Superior temporal gyrus (tissue), 1 donor: Measurements from ENCODE around the gene GXYLT1.
A peak's percentile ranks its signal among the peaks of the same experiment; 100 is the strongest.
"Not testable (repeated sequence)": the region's sequence is repeated elsewhere in the genome, so short reads cannot be mapped to it uniquely, and the experiment has no call there.

Source experiments
- DNase-seq: peaks from one replicate; pipeline ENCODE4 v3.0.0-alpha.2; 2016; ENCODE audit errors: extremely low spot score

Gene GXYLT1

GRCh38 chr12:42144158-42144407 is 591 bp downstream of the GXYLT1 start:
- DNase-seq: no peak

DNA sequence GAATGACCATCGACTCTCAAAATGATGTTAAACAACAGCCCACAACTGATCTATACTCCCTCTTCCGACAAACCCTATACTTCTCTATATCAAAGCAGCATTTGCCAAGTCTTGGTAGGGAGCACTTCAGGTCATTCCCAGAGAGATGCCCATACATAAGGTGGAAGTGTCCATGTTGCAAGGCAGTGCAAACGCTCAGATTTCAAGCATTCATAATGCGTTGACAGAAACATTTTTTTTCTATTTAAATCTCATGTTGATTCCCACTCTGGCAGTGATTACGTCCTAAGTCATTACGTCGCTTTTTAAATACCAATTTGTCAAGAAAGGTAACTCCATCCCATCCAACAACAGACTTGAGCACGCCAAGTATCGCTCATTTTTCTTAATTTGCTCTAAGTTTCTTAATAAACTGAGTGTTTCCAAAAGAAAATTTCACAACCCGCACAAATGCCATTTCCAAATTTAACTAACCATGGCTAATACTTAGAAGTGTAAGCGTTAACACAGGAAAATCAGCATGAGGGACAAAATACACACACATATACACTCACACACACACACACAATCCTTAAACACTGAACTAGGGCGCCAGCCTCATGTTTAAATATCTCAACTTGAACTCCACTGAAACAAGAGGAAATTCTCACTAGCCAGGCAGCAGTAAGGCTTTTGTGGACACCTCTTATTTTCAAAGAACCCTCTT is 1.1 kb downstream of the GXYLT1 start:
- DNase-seq: no peak

GRCh38 chr12:42141981-42142606 is 2.6 kb downstream of the GXYLT1 start:
- DNase-seq: no peak

DNA sequence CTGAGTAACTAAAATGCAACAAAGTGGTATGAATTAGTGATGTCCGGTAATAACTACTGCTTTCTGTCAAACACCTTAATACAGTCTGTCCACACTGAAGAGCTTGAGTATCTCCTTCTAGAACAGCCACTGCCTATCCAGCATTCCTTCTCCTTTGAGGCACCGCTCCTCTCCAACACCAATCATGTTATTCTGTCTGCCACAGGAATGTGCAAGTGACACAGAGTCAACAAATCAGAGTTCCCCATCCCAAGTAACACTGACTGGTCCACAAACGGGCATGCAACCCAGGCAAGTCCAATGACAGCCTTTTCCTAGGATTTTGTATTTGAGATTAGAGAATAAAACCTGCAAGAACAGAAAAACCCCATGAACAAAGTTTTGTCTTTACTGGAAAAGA is 3.8 kb downstream of the GXYLT1 start:
- no peak for DNase-seq

DNA sequence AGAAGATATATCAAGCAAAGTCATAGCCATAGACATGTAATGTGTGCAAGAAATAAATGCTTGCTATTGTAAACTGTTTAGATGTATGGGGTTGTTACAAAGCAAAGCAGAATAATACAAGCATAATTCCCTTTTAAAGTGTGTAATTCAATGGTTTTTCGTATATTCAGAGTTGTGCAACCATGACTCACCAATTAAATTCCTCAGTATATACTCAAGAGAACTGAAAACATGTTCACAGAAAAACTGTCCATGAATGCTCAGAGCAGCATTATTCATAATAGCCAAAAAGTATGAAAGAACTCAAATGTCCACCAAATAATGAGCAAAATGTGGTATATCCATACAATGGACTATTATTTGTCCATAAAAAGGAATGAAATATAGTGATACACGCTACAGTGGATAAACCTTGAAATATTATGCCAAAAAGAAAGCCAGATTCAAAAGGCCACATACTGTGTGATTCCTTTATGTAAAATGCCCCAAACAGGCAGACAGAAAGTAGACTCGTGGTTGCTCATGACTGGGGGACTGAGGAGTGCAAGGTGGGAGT is 9.3 kb downstream of the GXYLT1 start:
- no peak for DNase-seq

- DNase-seq: no peak
These were observed 13.8 kb downstream of the GXYLT1 start for GRCh38 chr12:42130672-42131402.

DNA sequence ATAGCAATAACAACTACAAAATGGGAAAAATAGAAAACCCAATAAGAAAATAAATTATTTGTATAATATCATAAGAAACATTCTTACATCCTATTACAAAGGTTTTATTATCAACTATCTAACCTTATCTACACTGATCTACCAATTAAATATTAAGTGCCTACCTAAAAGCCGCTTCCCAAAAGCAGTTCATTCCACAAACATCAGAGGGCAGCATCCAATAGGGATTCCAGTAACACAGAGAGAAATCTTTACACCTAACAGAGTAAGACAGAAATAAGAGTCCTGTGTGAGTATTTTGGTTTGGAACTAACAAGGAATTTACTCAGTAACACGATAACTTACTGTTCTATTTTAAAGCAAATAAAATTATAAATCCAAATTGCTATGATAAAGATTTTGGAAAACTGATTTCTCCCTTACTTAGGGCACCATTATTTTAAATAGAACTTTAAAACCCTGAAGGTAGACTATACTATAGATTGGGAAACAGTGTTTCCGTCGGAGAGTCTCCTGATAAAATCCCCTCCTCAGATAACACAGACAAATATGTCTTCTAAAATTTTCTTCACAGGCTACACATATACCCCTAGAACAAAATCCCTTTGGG is 15.0 kb downstream of the GXYLT1 start:
- DNase-seq: peak; percentile 86

GRCh38 chr12:42128888-42129287 is 15.8 kb downstream of the GXYLT1 start:
- DNase-seq: no peak

GRCh38 chr12:42128327-42128726 is 16.3 kb downstream of the GXYLT1 start:
- no peak for DNase-seq

DNA sequence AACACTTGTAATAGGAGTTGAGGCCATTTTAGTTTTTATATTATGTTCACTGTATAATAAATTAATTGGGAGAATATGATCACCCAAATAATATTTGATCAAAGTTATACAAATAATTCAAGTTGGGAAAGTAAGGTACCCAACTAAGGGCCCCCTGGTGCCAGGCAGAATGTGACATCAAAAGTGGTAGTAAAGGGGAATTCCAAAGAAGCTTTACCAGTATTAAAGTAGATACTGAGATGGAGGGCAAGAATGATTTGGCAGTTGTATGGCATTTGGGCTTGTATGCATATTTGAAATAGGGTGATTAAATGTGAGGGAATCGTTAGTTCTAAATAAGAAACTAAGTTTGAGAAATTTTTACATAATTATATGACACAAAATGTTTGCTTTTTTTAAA is 17.7 kb downstream of the GXYLT1 start:
- DNase-seq: no peak

DNA sequence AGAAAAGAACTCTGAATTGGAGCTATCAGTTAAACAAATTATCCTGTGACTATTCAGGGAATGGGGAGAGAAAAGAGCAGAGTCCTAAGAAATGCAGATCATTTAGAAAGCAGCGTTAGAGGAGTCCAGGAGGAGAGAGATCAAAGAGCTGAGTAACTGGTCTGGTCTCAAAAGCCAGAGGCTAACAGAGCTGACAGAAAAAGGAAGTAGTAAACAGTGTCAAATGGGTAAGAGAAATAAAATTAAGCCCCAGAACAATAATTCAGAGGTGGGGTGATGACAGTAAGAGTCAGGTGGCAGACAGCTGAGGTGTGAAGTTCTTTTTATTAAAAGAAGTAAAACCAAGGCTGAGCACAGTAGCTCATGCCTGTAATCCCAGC is 19.3 kb downstream of the GXYLT1 start:
- no peak for DNase-seq

GRCh38 chr12:42124764-42125387 is 19.8 kb downstream of the GXYLT1 start:
- DNase-seq: no peak

- DNase-seq: no peak
These were observed 25.5 kb downstream of the GXYLT1 start for GRCh38 chr12:42119085-42119633.

GRCh38 chr12:42118136-42118879 is 26.4 kb downstream of the GXYLT1 start:
- DNase-seq: no peak

DNA sequence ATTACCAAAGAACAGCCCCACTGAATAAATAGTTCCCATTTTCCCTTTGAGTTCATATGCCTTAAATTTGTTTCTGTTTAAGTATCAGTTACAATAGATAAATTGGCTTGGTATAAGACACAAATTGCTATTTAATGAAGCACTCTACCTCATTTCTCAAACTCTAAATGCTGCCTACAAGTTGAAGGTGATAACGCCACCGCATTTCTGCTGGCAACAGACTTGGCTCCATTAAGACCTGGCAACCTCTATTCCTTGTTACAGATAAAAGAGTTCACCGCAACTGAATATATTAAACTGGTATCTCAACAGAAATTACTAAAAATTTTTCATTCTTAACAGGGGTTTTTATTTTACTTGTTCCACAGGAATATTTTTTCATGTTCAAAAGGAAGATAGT is 35.6 kb downstream of the GXYLT1 start:
- no peak for DNase-seq

DNA sequence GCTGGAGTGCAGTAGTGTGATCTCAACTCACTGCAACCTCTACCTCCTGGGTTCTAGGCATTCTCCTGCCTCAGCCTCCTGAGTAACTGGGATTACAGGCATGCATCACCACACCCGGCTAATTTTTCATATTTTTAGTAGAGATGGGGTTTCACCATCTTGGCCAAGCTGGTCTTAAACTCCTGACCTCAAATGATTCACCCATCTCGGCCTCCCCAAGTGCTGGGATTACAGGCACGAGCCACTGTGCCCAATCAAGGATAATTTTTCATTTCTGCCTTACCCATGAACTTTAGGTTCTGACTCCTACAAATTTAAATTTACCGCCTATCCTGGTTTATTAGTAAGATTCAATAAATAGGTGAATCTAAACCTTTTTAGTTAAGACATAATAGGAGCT is 37.9 kb downstream of the GXYLT1 start:
- DNase-seq: not testable (repeated sequence)

- DNase-seq: no peak
These were observed 39.9 kb downstream of the GXYLT1 start for GRCh38 chr12:42104784-42105183.

DNA sequence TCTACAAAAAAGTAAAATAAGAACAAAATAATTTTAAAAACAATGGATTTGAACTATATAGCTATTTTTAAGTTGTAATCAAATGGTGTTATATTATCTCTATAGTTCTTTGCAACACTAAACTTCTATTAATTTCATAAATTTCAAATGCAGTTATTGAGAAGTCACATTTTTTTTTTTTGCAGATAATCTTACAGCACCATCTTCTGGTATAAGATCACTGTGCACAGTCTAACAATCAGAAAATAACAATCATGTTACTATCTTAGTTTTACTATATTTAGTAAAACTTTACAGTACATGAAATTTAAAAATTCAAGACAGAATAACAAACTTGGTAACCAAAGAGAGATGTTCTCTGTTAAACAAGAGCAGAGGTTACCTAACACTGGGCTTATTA is 40.6 kb downstream of the GXYLT1 start:
- no peak for DNase-seq

GRCh38 chr12:42103155-42103554 is 41.5 kb downstream of the GXYLT1 start:
- no peak for DNase-seq

GRCh38 chr12:42102720-42103119 is 42.0 kb downstream of the GXYLT1 start:
- no peak for DNase-seq

GRCh38 chr12:42099433-42099832 is 45.2 kb downstream of the GXYLT1 start:
- DNase-seq: no peak
